ENCODE data around the gene FFAR3. TPM values are rescaled to one million over a fixed set of nuclear protein-coding genes. Genes with fewer than 3 reads are reported as not detected.

FFAR3 gene
- polyA plus RNA-seq, 2 of the 4 experiments (the other 2 are of a cell fraction), result not detected

DNA sequence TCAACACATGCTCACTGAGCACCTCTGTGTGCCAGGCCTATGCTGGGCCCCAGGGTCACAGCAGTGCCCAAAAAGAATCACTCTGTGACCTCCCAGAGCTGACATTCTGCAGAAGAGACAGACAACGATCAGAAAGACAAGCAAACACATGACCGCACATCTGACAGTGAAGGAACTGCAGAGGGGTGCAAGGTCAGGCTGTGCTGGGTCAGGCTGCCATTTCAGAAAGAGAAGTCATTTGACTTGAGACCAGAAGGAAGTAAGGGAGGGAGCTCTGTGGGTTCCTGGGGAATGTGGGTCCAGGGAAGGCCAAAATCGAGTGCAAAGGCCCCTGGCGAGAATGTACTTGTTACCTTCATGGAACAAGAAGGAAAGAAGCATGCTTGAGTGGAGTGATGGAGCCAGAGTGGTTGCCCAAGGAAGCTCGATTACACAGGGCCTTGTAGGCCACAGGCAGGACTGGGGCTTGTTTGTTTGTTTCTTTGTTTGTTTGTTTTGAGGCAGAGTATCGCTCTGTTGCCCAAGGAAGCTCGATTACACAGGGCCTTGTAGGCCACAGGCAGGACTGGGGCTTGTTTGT lies 40.7 kb upstream of the FFAR3 start (continued):
- TF ChIP-seq NPAS2 (CRISPR knock-in tag; IDR thresholded peaks at IDR 0.05; ENCODE audit: borderline replicate concordance) (no peak), RARB (CRISPR knock-in tag; IDR thresholded peaks at IDR 0.05) (no peak), RFX5 (IDR thresholded peaks at IDR 0.05) (no peak), FOSL2 (IDR thresholded peaks at IDR 0.05) (no peak), FOSL2 (CRISPR knock-in tag; IDR thresholded peaks at IDR 0.05) (no peak), CBX2 (IDR thresholded peaks at IDR 0.05; ENCODE audit: borderline replicate concordance, low read depth) (no peak), EP300 (IDR thresholded peaks at IDR 0.05) (no peak), EHMT2 (IDR thresholded peaks at IDR 0.05; ENCODE audit: low read depth) (no peak)
- TF ChIP-seq, protein P1, sequence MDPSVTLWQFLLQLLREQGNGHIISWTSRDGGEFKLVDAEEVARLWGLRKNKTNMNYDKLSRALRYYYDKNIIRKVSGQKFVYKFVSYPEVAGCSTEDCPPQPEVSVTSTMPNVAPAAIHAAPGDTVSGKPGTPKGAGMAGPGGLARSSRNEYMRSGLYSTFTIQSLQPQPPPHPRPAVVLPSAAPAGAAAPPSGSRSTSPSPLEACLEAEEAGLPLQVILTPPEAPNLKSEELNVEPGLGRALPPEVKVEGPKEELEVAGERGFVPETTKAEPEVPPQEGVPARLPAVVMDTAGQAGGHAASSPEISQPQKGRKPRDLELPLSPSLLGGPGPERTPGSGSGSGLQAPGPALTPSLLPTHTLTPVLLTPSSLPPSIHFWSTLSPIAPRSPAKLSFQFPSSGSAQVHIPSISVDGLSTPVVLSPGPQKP (IDR thresholded peaks at IDR 0.05; ENCODE audit: low read depth, low read length), result no peak

DNA sequence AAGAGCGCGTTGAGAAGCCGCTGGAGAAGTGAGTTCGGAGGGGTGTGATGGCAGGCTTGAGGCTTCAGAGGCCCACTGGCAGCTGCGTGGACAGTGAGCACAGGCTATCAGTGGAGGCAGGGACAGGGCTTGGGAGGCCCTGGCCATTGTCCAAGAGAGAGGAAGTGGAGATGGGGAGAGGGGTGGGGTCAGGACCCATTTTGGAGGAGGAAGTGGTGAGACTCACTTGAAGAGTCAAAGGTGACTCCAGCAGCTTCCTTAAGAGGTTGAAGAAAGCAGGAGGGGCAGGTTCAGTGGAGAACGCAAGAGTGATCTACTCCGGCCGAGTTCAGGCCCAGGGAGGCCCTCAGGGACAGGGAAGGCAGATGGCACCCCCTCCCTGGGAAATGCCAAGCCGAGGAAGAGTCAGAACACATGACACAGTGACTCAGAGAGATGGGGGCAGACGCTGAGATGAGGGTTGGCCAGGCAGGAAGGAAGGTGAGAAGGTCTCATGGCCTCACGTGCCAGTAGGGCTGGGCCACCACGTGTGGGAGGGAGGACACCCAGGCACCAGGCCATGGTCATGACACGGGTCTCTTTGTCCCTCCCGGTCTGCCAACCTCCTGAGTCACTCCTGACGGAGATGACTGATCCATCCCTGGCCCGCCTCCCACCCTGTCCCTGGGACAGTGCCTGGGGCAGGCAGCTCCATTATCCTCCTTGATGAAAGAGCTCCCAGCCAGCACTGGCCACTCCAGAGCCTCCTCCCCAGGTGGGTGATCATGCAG lies 39.4 kb upstream of the FFAR3 start:
- Histone ChIP-seq H3K4me1 (peaks cover 16% of the 10 kb centered on the region), H3K27ac (peak overlapping the region; percentile 55 to 70; a peak in 5 of 6 replicates), H3K4me2 (peak overlapping the region; percentile 41), H3K4me3 (no peak overlapping the region), H3K9me3 (peaks cover 11% of the 10 kb centered on the region)
- TF ChIP-seq, protein P2, sequence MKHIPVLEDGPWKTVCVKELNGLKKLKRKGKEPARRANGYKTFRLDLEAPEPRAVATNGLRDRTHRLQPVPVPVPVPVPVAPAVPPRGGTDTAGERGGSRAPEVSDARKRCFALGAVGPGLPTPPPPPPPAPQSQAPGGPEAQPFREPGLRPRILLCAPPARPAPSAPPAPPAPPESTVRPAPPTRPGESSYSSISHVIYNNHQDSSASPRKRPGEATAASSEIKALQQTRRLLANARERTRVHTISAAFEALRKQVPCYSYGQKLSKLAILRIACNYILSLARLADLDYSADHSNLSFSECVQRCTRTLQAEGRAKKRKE (CRISPR knock-in tag; IDR thresholded peaks at IDR 0.05; ENCODE audit: low read depth), result no peak
- TF ChIP-seq JUNB (IDR thresholded peaks at IDR 0.05), result peak; percentile 41; the same call in 1 of the 2 replicates
- TF ChIP-seq NPAS2 (CRISPR knock-in tag; IDR thresholded peaks at IDR 0.05; ENCODE audit: borderline replicate concordance), result peak; percentile 81; the same call in 1 of the 2 replicates
- no peak for TF ChIP-seq RAD21 (conservative IDR thresholded peaks at IDR 0.05 in 1 of 2, IDR thresholded peaks at IDR 0.05 in 1 of 2)
- no peak for TF ChIP-seq ESRRA (IDR thresholded peaks at IDR 0.05; ENCODE audit: borderline replicate concordance, low read length)
- no peak for TF ChIP-seq FOSB (CRISPR knock-in tag; IDR thresholded peaks at IDR 0.05)
- TF ChIP-seq, protein P3, sequence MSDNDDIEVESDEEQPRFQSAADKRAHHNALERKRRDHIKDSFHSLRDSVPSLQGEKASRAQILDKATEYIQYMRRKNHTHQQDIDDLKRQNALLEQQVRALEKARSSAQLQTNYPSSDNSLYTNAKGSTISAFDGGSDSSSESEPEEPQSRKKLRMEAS (IDR thresholded peaks at IDR 0.05), result peak; percentile 87
- TF ChIP-seq JUN (IDR thresholded peaks at IDR 0.05), result peak in 1 of 2 experiments; percentile 39; a peak in 2 of 5 replicates
- TF ChIP-seq, protein P4, sequence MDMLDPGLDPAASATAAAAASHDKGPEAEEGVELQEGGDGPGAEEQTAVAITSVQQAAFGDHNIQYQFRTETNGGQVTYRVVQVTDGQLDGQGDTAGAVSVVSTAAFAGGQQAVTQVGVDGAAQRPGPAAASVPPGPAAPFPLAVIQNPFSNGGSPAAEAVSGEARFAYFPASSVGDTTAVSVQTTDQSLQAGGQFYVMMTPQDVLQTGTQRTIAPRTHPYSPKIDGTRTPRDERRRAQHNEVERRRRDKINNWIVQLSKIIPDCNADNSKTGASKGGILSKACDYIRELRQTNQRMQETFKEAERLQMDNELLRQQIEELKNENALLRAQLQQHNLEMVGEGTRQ (IDR thresholded peaks at IDR 0.05), result peak; percentile 89
- TF ChIP-seq KDM1A (IDR thresholded peaks at IDR 0.05; ENCODE audit: low read depth), result no peak
- peak; percentile 90 for TF ChIP-seq BHLHE40 (IDR thresholded peaks at IDR 0.05; ENCODE audit: low read depth, low read length)
- TF ChIP-seq, protein P5, sequence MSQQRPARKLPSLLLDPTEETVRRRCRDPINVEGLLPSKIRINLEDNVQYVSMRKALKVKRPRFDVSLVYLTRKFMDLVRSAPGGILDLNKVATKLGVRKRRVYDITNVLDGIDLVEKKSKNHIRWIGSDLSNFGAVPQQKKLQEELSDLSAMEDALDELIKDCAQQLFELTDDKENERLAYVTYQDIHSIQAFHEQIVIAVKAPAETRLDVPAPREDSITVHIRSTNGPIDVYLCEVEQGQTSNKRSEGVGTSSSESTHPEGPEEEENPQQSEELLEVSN (IDR thresholded peaks at IDR 0.05; ENCODE audit: borderline replicate concordance, low read depth), result no peak; the same call in 1 of the 2 replicates
- no peak for TF ChIP-seq FOSL2 (IDR thresholded peaks at IDR 0.05)
- TF ChIP-seq FOSL2 (CRISPR knock-in tag; IDR thresholded peaks at IDR 0.05), result peak; percentile 70
- CTCF ChIA-PET, result interaction anchor here (1.0 to 2.6 kb wide), 2 partner anchors 18 to 177 kb away, joined by 3 to 8 read pairs; no protein-coding TSS in a partner anchor
- WGBS (ENCODE audit: missing lambda C conversion rate), result 47% methylated on average over 16 of the region's 16 CpGs
- peak; percentile 63 for FAIRE-seq
- ATAC-seq, result peak; percentile 70 to 83
- DNase-seq (ENCODE audit: low read depth in 1 of 2, low spot score in 1 of 2), result peak; percentile 84
- POLR2A ChIA-PET, result no interaction called here

Measured in A549 (cell line).